OCI-LY1 (cell line): ENCODE results near the gene MYO15A.

Experiments used
- H2AFZ ChIP-seq: fragments of 200-600 bp; sonication (generic), shearing (Covaris generic); 2 replicates; pipeline ENCODE4 v1.6.0; 2014; ENCODE audit warnings: antibody characterized with exemption, mild to moderate bottlenecking, low read length
- H3F3A ChIP-seq: fragments of 200-600 bp; sonication (generic), shearing (Covaris generic); 2 replicates; pipeline ENCODE4 v1.6.0; 2014; ENCODE audit warnings: mild to moderate bottlenecking, antibody characterized with exemption, low read length, moderate library complexity; ENCODE audit not compliant: insufficient read depth
- H3K27ac ChIP-seq: fragments of 200-600 bp; sonication (generic); 2 replicates; pipeline ENCODE4 v1.5.1; 2014; ENCODE audit warnings: low read length, mixed run types, mild to moderate bottlenecking, low read depth; ENCODE audit not compliant: poor library complexity, severe bottlenecking
- H3K27me3 ChIP-seq: fragments of 200-600 bp; sonication (generic); 2 replicates; pipeline ENCODE4 v1.6.0; 2014; ENCODE audit warnings: antibody characterized with exemption, mild to moderate bottlenecking, low read length, moderate library complexity; ENCODE audit not compliant: insufficient read depth
- H3K36me3 ChIP-seq: fragments of 200-600 bp; sonication (generic); 2 replicates; pipeline ENCODE4 v1.6.1; 2014; ENCODE audit warnings: mild to moderate bottlenecking, antibody characterized with exemption, low read length, moderate library complexity, mixed read lengths; ENCODE audit not compliant: insufficient read depth
- H3K4me1 ChIP-seq: fragments of 200-600 bp; sonication (generic); 2 replicates; pipeline ENCODE4 v1.5.1; 2014; ENCODE audit warnings: mild to moderate bottlenecking, low read length, moderate library complexity; ENCODE audit not compliant: insufficient read depth, severe bottlenecking
- H3K4me2 ChIP-seq: fragments of 200-600 bp; sonication (generic), shearing (Covaris generic); 2 replicates; pipeline ENCODE4 v1.6.1; 2014; ENCODE audit warnings: low read length
- H3K4me3 ChIP-seq: fragments of 200-600 bp; sonication (generic); 2 replicates; pipeline ENCODE4 v1.5.1; 2014; ENCODE audit warnings: low read length, low read depth, mild to moderate bottlenecking, mixed read lengths; ENCODE audit not compliant: poor library complexity, severe bottlenecking
- H3K79me2 ChIP-seq: fragments of 200-600 bp; shearing (Covaris generic); 2 replicates; pipeline ENCODE4 v1.6.1; 2016; ENCODE audit warnings: mixed run types, low read length, mixed read lengths; ENCODE audit not compliant: insufficient read depth
- H3K9ac ChIP-seq: fragments of 200-600 bp; sonication (generic), shearing (Covaris generic); 2 replicates; pipeline ENCODE4 v1.6.1; 2014; ENCODE audit warnings: mild to moderate bottlenecking, low read length, mixed read lengths
- H3K9me2 ChIP-seq: fragments of 200-600 bp; sonication (generic), shearing (Covaris generic); 2 replicates; pipeline ENCODE4 v1.6.1; 2014; ENCODE audit warnings: low read depth, mild to moderate bottlenecking, low read length, mixed read lengths
- H3K9me3 ChIP-seq: fragments of 200-600 bp; shearing (Covaris generic); 2 replicates; pipeline ENCODE4 v1.6.1; 2014; ENCODE audit warnings: low read length, mixed read lengths
- H4K20me1 ChIP-seq: fragments of 200-600 bp; sonication (generic), shearing (Covaris generic); 2 replicates; pipeline ENCODE4 v1.6.0; 2016; ENCODE audit warnings: mild to moderate bottlenecking, low read length; ENCODE audit not compliant: insufficient read depth
- EZH2 ChIP-seq: fragments of 200-600 bp; sonication (generic), shearing (Covaris generic); IDR thresholded peaks from 2 replicates; pipeline ENCODE4 v1.8.0; 2017; ENCODE audit warnings: borderline replicate concordance, mixed run types, mild to moderate bottlenecking, antibody characterized with exemption, low read length, moderate library complexity, mixed read lengths
- TF ChIP-seq, protein P1 (sequence below): fragments of 200-600 bp; sonication (generic), shearing (Covaris generic); IDR thresholded peaks from 2 replicates; pipeline ENCODE4 v1.5.1; 2017; ENCODE audit warnings: mild to moderate bottlenecking, antibody characterized with exemption, low read length, moderate library complexity, mixed read lengths

The MYO15A gene

DNA sequence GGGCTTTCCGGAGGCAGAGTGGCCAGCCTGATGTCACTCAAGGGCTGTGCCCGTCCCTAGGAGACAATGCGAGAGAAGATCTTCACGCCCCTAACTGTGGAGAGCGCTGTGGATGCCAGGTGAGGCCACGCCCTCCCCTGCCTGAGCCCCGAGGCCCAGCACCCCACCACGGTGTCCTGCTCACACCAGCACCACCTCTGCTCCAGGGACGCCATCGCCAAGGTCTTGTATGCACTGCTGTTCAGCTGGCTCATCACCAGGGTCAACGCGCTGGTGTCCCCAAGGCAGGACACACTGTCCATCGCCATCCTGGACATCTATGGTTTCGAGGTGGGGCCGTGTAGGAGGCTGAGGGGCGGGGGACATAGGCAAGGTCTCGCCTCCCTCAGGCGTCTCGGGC lies 27.8 kb downstream of the MYO15A start:
- no peaks in the 10 kb centered on the region for H4K20me1 ChIP-seq
- H3K27ac ChIP-seq: no peak overlapping the region
- H3K9me2 ChIP-seq: no peaks in the 10 kb centered on the region
- no peak overlapping the region for H3K4me3 ChIP-seq
- no peaks in the 10 kb centered on the region for H3F3A ChIP-seq
- H3K4me1 ChIP-seq: no peaks in the 10 kb centered on the region
- no peak overlapping the region for H3K9ac ChIP-seq
- H3K36me3 ChIP-seq: no peaks in the 10 kb centered on the region
- H3K9me3 ChIP-seq: no peaks in the 10 kb centered on the region
- H3K79me2 ChIP-seq: no peaks in the 10 kb centered on the region
- H3K4me2 ChIP-seq: no peak overlapping the region
- 0 out of 2 replicates have a peak, but pooled peaks cover 6% of the 10 kb centered on the region for H3K27me3 ChIP-seq
- TF ChIP-seq EZH2: no peak
- TF ChIP-seq, protein P1, sequence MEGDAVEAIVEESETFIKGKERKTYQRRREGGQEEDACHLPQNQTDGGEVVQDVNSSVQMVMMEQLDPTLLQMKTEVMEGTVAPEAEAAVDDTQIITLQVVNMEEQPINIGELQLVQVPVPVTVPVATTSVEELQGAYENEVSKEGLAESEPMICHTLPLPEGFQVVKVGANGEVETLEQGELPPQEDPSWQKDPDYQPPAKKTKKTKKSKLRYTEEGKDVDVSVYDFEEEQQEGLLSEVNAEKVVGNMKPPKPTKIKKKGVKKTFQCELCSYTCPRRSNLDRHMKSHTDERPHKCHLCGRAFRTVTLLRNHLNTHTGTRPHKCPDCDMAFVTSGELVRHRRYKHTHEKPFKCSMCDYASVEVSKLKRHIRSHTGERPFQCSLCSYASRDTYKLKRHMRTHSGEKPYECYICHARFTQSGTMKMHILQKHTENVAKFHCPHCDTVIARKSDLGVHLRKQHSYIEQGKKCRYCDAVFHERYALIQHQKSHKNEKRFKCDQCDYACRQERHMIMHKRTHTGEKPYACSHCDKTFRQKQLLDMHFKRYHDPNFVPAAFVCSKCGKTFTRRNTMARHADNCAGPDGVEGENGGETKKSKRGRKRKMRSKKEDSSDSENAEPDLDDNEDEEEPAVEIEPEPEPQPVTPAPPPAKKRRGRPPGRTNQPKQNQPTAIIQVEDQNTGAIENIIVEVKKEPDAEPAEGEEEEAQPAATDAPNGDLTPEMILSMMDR: no peak
- no peak overlapping the region for H2AFZ ChIP-seq

DNA sequence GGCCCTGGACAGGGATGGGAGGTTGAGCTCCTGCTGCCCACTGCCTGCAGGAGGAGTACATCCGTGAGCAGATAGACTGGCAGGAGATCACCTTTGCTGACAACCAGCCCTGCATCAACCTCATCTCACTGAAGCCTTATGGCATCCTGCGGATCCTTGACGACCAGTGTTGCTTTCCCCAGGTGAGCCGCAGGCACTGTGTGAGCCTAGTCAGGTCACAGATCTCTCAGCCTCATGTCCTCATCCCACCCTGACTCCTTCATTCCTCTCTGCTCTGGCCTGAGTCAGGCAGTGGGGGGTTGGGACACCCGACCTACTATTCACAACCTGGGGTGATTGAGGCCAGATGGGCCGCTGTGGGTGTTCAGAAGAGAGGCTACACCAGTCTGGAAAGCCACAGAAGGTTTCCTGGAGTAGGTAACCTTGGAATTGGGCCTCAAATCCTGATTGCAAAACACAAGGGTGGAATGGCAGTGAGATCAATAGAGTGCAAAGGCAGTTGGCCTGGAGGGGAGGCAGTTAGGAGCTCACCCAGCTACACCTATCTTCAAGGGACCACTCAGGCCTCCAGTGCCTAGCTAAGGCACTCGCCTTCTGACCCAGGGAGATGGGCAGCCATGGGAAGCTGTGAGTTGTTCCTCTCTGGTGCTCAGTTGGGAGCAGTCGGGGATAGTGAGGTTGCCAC lies 29.7 kb downstream of the MYO15A start:
- peaks cover 6% of the 10 kb centered on the region; the same call in 1 of the 2 replicates for H3K27me3 ChIP-seq
- TF ChIP-seq, protein P1: no peak
- no peak for TF ChIP-seq EZH2
- no peak overlapping the region for H3K4me2 ChIP-seq
- H3K9me2 ChIP-seq: no peaks in the 10 kb centered on the region
- H4K20me1 ChIP-seq: no peaks in the 10 kb centered on the region
- no peak overlapping the region for H2AFZ ChIP-seq
- H3K4me3 ChIP-seq: no peak overlapping the region
- no peaks in the 10 kb centered on the region for H3K4me1 ChIP-seq
- no peaks in the 10 kb centered on the region for H3K36me3 ChIP-seq
- no peaks in the 10 kb centered on the region for H3K9me3 ChIP-seq
- no peaks in the 10 kb centered on the region for H3K79me2 ChIP-seq
- no peaks in the 10 kb centered on the region for H3F3A ChIP-seq
- no peak overlapping the region for H3K27ac ChIP-seq
- H3K9ac ChIP-seq: no peak overlapping the region

DNA sequence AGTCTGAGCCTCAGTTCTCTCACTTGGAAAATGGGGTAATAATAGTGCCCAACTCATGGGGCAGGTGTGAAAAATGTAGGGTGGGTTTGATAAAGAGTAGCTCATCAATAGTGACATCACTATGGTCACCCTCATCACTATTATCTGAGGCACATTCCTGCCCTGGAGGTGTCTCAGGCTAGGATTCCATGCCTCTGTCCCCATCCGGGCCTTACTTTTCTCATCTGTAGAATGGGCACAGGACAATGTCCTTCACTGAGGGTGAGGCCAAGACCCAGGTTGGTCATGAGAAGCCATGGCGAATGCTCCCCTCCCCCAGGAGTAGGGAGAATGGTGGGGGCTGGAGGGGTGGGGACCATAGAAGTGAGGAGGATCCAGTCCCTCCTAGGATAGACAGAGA lies 30.5 kb downstream of the MYO15A start:
- TF ChIP-seq, protein P1: no peak
- TF ChIP-seq EZH2: no peak
- no peaks in the 10 kb centered on the region for H4K20me1 ChIP-seq
- H3K9me2 ChIP-seq: no peaks in the 10 kb centered on the region
- H3K4me2 ChIP-seq: no peak overlapping the region
- no peak overlapping the region for H3K27ac ChIP-seq
- no peaks in the 10 kb centered on the region for H3K4me1 ChIP-seq
- H3K4me3 ChIP-seq: no peak overlapping the region
- no peaks in the 10 kb centered on the region for H3K9me3 ChIP-seq
- H3K79me2 ChIP-seq: no peaks in the 10 kb centered on the region
- no peaks in the 10 kb centered on the region for H3K36me3 ChIP-seq
- no peaks in the 10 kb centered on the region for H3F3A ChIP-seq
- peaks cover 6% of the 10 kb centered on the region; the same call in 1 of the 2 replicates for H3K27me3 ChIP-seq
- no peak overlapping the region for H3K9ac ChIP-seq
- H2AFZ ChIP-seq: no peak overlapping the region
